Muscle layer of duodenum (tissue), 2 donors: Measurements from ENCODE around the gene TPRG1.

Experiments
- H3K27ac ChIP-seq: one replicate; pipeline ENCODE4 v1.7.0; 2013; ENCODE audit warnings: mild to moderate bottlenecking, low read length
- H3K27me3 ChIP-seq: one replicate; pipeline ENCODE4 v1.7.0; 2013; ENCODE audit warnings: low read depth, mild to moderate bottlenecking, control low read depth, low read length
- H3K36me3 ChIP-seq, 2 donors: one replicate each; pipeline ENCODE4 v1.7.0; 2013; ENCODE audit warnings: low read length in 2 of 2, control low read depth in 1 of 2, mild to moderate bottlenecking in 1 of 2; ENCODE audit not compliant: insufficient read depth in 2 of 2, control insufficient read depth in 1 of 2
- H3K4me1 ChIP-seq, 2 donors: one replicate each; pipeline ENCODE4 v1.7.0; 2013; ENCODE audit warnings: low read length in 2 of 2, mild to moderate bottlenecking in 2 of 2, control low read depth in 1 of 2, moderate library complexity in 1 of 2; ENCODE audit not compliant: insufficient read depth in 2 of 2, control insufficient read depth in 1 of 2
- H3K4me3 ChIP-seq, 2 donors: one replicate each; pipeline ENCODE4 v1.7.0; 2013; ENCODE audit warnings: low read length in 2 of 2, low read depth in 1 of 2, mild to moderate bottlenecking in 1 of 2
- H3K9me3 ChIP-seq, 2 donors: one replicate each; pipeline ENCODE4 v1.7.0; 2013; ENCODE audit warnings: low read length in 2 of 2, control low read depth in 1 of 2, mild to moderate bottlenecking in 1 of 2; ENCODE audit not compliant: control insufficient read depth in 1 of 2
- donor health status: healthy.

Gene TPRG1

DNA sequence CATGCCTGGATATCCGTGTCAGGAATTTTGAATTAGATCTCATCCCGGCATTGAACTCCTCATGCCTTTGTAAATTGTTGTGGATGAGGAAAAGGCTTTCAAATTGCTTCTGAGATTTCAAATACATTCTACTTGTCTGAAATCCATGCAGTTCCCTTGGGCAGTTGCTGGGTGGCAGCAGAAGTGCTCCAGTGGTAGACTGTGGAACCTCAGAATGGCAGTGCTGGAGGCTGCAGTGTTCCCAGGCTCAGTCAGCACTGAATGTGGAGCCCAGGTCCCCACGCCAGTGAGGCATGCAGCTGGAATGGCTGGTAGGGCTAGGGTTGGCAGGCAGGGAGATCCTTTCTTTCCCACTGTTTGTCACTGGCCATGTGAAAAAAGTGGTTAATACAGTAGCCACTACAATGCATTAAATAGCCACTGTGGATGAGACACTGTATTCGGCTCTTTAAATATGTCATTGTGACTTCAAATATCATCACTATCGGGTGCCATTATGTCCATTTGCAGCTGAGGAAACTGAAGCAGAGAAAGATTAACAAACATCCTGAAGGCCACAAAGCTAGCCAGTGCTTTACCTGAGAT, 98.6 kb downstream of the TPRG1 start:
- H3K27ac ChIP-seq = no peak overlapping the region
- H3K4me1 ChIP-seq = no peaks in the 10 kb centered on the region
- no peaks in the 10 kb centered on the region for H3K9me3 ChIP-seq
- no peaks in the 10 kb centered on the region for H3K36me3 ChIP-seq
- H3K4me3 ChIP-seq = no peak overlapping the region
- H3K27me3 ChIP-seq = no peaks in the 10 kb centered on the region

DNA sequence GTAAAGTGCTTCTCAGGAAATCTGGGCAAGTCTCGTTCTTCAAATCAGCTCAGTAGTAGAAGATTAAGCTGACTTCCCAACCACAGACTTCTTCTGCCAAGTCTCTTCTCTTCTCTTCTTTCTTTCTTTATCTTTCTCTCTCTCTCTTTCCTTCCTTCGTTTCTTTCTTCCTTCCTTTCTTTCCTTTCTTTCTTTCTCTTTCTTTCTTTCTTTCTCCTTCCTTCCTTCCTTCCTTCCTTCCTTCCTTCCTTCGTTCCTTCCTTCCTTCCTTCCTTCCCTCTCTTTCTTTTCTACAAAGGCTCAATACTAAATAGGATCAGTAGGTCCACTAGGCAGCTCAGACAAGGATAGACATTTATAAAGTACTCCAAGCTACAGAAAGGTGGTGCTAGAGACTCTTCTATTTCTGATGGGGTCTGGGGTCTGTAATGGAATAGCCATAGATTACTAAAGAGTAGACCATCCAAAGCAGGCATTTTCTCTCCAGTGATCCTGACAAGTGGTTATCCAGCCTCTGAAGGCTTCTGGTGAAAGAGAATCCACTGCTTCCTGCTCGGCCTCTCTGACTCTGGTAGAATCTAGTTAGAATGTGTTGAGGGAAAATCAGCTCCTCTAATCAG, 100.8 kb downstream of the TPRG1 start:
- H3K4me3 ChIP-seq = no peak overlapping the region
- H3K4me1 ChIP-seq = peaks cover 0 to 7% of the 10 kb centered on the region in 2 donors
- H3K36me3 ChIP-seq = no peaks in the 10 kb centered on the region
- no peak overlapping the region for H3K27ac ChIP-seq
- H3K27me3 ChIP-seq = no peaks in the 10 kb centered on the region
- no peaks in the 10 kb centered on the region for H3K9me3 ChIP-seq

DNA sequence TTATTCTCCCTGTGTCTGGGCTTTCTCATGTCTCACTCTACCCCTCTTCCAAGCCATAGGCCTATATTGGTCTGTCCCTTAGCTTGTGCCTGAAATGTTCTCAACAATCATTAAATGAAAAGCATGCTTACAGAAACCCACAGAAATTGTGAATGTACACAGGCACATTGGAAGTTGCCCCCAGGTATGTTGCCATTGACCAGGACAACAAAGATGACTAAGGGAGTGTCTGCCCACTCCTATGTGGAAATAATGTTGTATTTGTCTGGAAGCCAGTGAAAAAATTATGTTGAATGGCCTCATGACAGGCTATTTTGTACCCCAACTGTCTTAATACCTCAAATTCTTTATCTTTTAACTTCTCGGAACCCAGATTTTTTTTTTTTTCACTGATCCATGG, 102.0 kb downstream of the TPRG1 start:
- no peaks in the 10 kb centered on the region for H3K36me3 ChIP-seq
- H3K27ac ChIP-seq = no peak overlapping the region
- H3K4me1 ChIP-seq = peaks cover 0 to 7% of the 10 kb centered on the region in 2 donors
- no peaks in the 10 kb centered on the region for H3K9me3 ChIP-seq
- no peaks in the 10 kb centered on the region for H3K27me3 ChIP-seq
- no peak overlapping the region for H3K4me3 ChIP-seq

DNA sequence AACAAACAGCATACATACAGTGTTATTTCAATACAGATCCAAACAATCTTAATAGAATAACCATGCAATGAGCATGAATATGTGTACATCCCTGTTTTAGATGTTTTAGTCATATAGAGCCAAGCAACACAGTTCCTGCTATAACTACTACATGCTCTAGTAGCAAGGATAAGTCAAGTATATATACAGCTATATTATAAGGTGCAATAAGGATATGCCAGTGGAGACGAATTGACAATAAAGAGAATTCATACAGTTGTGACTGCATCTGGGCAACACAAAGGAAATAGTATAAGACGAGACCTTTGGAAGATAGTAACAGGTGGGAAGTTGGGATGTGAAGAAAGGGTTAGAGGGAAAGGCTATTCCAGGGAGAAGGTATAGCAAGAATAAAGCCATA, 103.4 kb downstream of the TPRG1 start:
- Histone ChIP-seq H3K4me3 (no peak overlapping the region), H3K4me1 (peaks cover 0 to 7% of the 10 kb centered on the region in 2 donors)

DNA sequence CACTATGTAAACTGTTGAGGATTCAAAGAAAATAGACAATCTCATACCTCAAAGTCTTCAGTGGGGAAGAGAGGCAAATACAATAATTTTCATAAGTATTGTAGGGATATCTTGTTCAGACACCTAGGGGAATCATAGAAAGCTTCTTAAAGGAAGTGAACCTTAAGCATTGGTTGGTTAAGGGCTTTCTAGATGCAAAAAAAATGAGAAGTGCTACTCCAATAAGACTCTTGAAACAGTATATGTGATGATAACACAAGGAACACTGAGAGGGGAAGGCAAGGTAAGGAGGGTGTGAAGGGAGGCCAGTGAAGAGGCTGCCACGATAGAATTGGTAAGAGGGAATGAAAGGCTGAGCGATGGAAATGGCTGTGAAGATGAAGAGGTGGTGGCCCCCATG, 104.1 kb downstream of the TPRG1 start:
- Histone ChIP-seq H3K4me3 (no peak overlapping the region), H3K36me3 (no peaks in the 10 kb centered on the region), H3K4me1 (peaks cover 0 to 7% of the 10 kb centered on the region in 2 donors), H3K27ac (no peak overlapping the region), H3K27me3 (no peaks in the 10 kb centered on the region), H3K9me3 (no peaks in the 10 kb centered on the region)

More for the DNA sequence above, 103.4 kb downstream of the TPRG1 start:
- H3K27me3 ChIP-seq = no peaks in the 10 kb centered on the region
- H3K36me3 ChIP-seq = no peaks in the 10 kb centered on the region
- H3K9me3 ChIP-seq = no peaks in the 10 kb centered on the region
- H3K27ac ChIP-seq = no peak overlapping the region

DNA sequence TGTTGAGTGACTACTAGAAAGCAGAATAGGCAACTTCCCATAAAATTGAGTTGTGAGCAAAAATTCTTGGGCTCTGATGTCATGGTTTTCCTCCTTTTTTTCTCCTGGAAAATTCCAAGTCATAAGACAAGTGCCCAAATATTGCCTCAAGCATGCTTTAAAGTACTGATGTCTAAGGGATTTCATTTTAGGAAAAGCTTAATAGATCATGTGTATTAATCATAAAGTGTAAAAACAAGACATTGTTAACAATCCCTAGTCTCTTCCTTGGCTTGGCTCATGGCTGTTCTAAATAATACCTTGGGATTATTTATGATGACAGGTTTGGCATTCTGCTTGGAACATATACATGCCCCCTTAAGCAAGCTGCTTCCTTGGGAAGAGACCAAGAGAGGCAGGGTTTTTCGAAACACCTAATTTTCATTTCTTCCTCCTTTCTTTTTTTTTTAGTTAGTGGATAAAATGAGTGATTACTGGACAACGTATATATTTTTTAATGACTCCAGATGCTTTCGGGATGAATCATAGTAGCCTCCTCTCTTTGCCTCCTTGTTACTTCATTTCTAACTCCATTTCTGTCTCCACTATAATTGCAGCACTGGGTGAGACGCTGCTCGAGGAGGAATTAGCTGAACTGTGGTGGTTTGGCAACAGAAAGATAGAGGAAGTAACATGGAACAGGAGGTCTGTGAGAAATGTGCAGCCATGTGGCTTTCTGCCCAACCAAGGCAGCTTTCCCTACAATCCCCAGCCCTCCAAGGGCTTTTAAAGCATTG, 104.9 kb downstream of the TPRG1 start:
- H3K4me3 ChIP-seq = no peak overlapping the region
- H3K36me3 ChIP-seq = no peaks in the 10 kb centered on the region
- no peaks in the 10 kb centered on the region for H3K9me3 ChIP-seq
- no peak overlapping the region for H3K27ac ChIP-seq
- peaks cover 0 to 7% of the 10 kb centered on the region in 2 donors for H3K4me1 ChIP-seq
- H3K27me3 ChIP-seq = no peaks in the 10 kb centered on the region

DNA sequence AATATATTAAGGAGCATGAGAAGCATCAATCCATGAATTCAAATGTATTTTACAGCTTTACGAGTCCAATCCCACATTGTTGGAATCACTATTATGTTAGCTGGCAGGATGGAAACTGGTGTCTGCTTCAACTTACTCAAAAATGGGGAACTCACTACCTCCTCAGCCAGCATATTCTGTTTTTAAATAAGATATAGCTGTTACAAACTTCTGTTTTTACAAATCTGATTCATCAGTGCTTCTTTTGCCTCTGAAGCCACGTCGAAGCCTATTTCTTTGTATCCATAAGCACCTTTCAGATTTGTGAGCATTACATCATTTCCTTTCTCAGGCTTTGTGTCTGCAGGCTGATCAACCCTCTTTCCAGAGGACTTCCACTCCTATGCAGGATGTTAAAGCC, 105.9 kb downstream of the TPRG1 start:
- H3K27me3 ChIP-seq = no peaks in the 10 kb centered on the region
- no peak overlapping the region for H3K27ac ChIP-seq
- H3K9me3 ChIP-seq = no peaks in the 10 kb centered on the region
- no peaks in the 10 kb centered on the region for H3K36me3 ChIP-seq
- no peak overlapping the region for H3K4me3 ChIP-seq
- H3K4me1 ChIP-seq = peaks cover 0 to 7% of the 10 kb centered on the region in 2 donors

DNA sequence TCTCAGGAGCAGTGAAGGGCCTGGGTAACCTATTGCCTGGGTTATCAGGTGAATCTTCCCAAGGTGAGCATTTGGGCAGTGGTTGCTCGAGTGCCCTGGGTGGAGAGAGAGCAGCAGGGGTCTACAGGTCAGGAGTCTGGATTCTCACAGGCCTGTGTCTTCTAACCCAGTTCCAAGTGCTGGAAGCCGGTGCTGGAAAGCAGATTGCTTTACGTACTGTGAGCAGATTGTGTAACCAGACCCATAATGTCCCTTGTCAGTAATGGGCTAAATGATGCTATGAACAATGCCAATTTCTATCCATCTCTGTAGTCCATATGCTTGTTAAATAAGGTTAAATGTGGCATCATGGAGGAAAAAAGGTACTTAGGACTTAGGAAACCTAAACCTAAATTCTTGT, 106.5 kb downstream of the TPRG1 start:
- no peaks in the 10 kb centered on the region for H3K27me3 ChIP-seq
- H3K36me3 ChIP-seq = no peaks in the 10 kb centered on the region
- H3K4me3 ChIP-seq = no peak overlapping the region
- no peak overlapping the region for H3K27ac ChIP-seq
- H3K4me1 ChIP-seq = peaks cover 0 to 7% of the 10 kb centered on the region in 2 donors
- no peaks in the 10 kb centered on the region for H3K9me3 ChIP-seq

DNA sequence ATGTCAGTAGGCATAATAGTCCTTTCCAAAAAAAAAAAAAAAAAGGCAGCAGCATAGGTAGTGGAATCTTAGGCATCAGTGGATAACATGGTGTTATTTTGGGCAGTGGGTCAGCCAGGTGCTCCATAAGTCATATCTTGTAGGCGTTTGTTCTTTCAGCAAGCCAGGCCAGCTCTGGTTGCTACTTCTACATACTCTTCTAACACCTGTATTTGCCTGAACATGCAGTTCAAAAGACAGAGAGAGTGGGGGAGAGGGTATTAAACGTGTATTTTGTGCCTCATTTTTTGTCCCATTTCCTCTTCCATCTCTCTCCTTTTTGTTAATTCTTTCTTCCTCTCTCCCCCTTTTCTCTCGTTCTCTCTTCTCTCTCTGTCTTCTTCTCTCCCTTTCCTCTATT, 110.4 kb downstream of the TPRG1 start:
- Histone ChIP-seq H3K9me3 (no peaks in the 10 kb centered on the region), H3K4me1 (peaks cover 0 to 2% of the 10 kb centered on the region in 2 donors), H3K27me3 (no peaks in the 10 kb centered on the region), H3K36me3 (no peaks in the 10 kb centered on the region), H3K4me3 (no peak overlapping the region), H3K27ac (no peak overlapping the region)

DNA sequence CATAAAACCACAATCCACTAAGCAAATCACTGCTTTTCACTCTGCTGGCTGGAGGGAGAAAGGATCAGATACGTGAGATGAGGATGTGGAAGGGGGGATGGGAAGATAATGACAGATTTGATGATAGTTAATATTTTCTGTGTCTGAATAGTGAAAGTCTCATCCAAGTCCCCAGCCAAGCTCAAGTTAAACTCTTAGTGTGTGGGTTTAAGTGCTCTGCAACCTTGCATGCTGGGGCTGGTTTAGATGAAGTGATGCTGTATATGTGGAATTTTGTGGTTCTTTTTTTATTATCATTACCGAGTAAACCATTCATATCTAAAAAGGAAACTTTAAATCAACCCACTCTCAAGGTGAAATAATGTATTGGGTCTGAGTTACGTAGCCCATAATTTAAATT, 111.0 kb downstream of the TPRG1 start:
- Histone ChIP-seq H3K27ac (no peak overlapping the region), H3K27me3 (no peaks in the 10 kb centered on the region), H3K9me3 (no peaks in the 10 kb centered on the region), H3K36me3 (no peaks in the 10 kb centered on the region), H3K4me1 (no peaks in the 10 kb centered on the region), H3K4me3 (no peak overlapping the region)

DNA sequence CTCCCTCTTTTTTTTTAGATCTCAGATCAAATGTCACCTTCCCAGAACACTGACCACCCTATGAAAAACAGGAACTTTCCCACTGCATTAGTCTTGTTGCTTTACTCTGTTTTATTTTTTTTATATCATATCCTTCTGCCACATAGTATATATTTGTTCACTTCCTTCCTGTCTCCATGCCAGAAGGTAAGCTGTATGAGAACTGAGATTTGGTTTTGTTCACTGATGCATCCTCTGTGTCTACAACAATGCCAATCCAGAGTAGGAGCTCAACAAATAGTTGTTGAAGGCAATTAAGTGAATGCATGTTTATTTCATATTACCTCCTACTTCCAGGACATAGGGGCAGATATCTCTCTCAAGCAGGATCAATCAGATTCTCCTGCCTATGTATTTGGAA, 114.4 kb downstream of the TPRG1 start:
- no peak overlapping the region for H3K27ac ChIP-seq

More for the DNA sequence above, 114.4 kb downstream of the TPRG1 start:
- no peaks in the 10 kb centered on the region for H3K27me3 ChIP-seq
- no peaks in the 10 kb centered on the region for H3K9me3 ChIP-seq
- H3K36me3 ChIP-seq = no peaks in the 10 kb centered on the region
- H3K4me1 ChIP-seq = no peaks in the 10 kb centered on the region
- no peak overlapping the region for H3K4me3 ChIP-seq
